ENCODE measurements around the gene CLBA1.

GRCh38 chr14:104977008-104977680, 8.4 kb upstream of the CLBA1 start:
- no peak for TF ChIP-seq CTCF (IDR thresholded peaks at IDR 0.05)
- no peak for TF ChIP-seq POLR2A (IDR thresholded peaks at IDR 0.05)

All from heart left ventricle (tissue), 13 donors.